Islet precursor cell (in vitro differentiated cells): Measurements from ENCODE around the gene CDA.
A peak's percentile ranks its signal among the peaks of the same experiment; 100 is the strongest.

Experiments used
- DNase-seq: peaks from one replicate; pipeline ENCODE4 v3.0.0-alpha.2; 2018

Gene CDA

DNA sequence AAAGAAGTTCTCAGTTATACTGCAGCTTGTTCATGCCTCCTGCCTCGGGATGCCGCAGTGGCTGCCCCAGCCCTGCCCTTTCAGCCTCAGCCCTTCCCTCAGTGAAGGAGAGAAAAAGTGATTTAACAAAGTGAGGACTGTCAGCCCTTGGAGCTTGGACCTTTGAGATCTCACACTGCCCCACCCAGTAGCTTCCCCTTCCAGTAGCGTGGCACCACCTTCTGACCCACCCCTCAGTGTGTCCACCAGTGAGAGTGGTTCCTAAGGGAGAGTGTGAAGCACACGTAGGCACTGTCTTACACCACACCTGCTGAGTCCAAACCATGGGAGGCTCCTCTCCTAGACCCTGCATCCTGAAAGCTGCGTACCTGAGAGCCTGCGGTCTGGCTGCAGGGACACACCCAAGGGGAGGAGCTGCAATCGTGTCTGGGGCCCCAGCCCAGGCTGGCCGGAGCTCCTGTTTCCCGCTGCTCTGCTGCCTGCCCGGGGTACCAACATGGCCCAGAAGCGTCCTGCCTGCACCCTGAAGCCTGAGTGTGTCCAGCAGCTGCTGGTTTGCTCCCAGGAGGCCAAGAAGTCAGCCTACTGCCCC lies at the start of gene CDA:
Gene CDA, plus strand, starts transcription at position 464 of the 592 bp plus-strand sequence. Its CDS starts 33 bp downstream, at position 497.
- DNase-seq: peak; percentile 71

GRCh38 chr1:20540281-20540680 lies 48.6 kb upstream of the CDA start:
- no peak for DNase-seq

DNA sequence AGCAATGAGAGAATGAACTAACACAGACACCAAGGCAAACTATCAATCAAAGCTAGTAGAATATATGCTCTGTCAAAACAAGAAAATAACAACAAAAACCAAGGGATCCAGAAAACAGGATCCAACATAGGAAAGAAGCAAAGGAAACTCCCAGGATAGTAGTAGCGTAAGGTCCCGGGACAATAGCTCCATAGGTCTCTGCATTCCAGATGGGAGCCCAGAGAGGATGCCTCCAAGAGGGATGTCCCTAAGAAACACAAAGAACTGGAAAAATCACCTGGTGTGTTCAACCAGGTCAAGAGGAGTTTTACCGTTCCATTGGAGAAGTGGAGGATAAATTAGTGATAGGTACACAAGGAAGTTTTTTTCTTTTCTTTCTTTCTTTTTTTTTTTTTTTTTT lies 42.3 kb upstream of the CDA start:
- DNase-seq: no peak

DNA sequence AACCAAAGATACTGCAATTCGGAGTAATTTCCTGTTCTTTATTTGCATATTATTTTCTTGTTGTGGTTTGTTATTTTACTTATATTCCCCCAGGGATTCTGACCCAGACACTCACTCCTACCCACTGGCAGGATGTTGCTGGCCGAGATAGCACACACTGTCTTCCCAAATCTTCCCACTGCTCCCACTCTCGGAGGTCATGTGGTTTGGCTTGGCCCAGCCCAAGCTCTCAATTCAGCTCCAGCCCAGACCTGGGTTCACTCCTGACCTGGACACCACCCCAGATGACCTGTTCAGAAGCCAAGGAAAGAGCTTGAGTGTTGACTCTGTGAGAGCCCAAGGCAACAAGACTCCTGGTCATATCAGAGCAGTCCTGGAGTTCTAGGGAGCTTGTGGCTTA lies 37.7 kb upstream of the CDA start:
- DNase-seq: no peak

GRCh38 chr1:20551945-20552727 lies 36.8 kb upstream of the CDA start, which contains the start of gene FAM43B:
Gene FAM43B (plus strand): TSS chr1:20552573. CDS start chr1:20552974, 401 bp downstream.
- DNase-seq: peak; percentile 85

DNA sequence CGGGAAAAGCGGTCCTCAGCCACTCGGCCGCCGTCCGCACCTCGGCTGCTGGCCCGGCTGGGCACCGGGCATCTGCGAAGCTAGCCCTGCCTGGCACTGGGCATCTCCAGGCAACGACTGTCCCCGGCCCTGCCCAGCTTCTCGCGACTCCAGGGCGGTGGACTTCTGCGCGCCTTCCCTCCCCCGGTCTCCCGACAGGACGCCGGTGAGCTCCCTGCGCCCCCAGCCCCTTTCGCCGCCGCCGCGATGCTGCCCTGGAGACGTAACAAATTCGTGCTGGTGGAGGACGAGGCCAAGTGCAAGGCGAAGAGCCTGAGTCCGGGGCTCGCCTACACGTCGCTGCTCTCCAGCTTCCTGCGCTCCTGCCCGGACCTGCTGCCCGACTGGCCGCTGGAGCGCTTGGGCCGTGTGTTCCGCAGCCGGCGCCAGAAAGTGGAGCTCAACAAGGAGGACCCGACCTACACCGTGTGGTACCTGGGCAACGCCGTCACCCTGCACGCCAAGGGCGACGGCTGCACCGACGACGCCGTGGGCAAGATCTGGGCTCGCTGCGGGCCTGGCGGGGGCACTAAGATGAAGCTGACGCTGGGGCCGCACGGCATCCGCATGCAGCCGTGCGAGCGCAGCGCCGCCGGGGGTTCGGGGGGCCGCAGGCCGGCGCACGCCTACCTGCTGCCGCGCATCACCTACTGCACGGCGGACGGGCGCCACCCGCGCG lies 36.0 kb upstream of the CDA start:
- no peak for DNase-seq

- no peak for DNase-seq
Measured at GRCh38 chr1:20555025-20555757, 33.7 kb upstream of the CDA start.

DNA sequence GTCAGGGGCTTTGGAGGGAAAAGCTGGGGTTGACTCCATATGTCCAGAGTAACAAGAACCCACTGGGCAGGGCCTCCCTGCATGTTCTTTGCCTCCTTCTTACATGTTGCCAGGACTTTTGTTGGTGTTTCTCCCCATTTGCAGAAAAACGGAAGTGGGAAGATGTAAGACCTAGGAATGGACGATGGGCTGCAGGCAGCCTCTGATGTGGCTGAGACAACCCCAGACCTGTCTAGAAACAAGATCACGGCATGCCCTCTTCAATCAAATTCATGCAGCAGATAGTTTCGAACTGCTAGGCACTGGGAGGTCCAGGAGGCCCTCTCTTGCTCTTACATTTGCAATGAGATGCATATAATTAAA lies 33.2 kb upstream of the CDA start:
- no peak for DNase-seq

GRCh38 chr1:20558191-20558590 lies 30.7 kb upstream of the CDA start:
- DNase-seq: no peak

- DNase-seq: no peak
Measured at GRCh38 chr1:20560966-20561365, 27.9 kb upstream of the CDA start.

DNA sequence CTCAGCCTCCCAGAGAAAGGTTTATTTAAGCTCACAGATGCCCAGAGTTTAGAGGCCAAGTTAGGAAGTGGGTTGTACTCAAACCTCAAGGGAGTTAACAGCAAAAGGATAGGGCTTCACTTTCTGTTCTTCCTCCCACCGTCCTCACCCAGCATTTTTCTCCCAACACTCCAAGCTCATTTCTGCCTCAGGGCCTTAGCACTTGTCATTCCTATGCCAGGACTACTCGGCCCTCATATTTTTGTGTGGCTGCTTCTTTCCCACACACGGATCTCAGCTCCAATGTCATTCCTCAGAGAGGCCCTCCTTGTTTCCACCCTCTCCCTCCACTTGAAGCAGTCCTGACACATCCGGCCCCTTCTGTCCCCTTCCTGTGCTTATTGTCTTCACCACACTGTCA lies 23.7 kb upstream of the CDA start:
- DNase-seq: no peak

- no peak for DNase-seq
Measured at GRCh38 chr1:20569523-20570098, 19.3 kb upstream of the CDA start.

DNA sequence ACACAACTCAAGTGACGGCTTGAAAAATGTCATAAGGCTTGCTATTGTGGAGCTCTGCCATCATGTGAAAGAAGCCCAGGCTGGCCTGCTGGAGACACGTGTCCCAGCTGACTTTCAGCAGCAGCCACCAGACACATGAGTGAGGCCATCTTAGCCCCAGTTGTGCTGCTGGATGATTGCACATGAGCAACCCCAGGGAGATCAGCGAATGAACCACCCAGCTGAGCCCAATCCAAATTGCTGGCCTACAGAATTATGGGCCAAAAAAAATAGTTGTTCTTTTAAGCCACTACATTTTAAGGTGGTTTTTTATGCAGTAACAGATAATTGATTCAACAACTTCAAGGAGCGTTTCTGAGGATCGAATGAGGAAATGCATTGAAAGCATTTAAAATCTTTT lies 17.5 kb upstream of the CDA start:
- DNase-seq: no peak

- DNase-seq: no peak
Measured at GRCh38 chr1:20573987-20574386, 14.9 kb upstream of the CDA start.

DNA sequence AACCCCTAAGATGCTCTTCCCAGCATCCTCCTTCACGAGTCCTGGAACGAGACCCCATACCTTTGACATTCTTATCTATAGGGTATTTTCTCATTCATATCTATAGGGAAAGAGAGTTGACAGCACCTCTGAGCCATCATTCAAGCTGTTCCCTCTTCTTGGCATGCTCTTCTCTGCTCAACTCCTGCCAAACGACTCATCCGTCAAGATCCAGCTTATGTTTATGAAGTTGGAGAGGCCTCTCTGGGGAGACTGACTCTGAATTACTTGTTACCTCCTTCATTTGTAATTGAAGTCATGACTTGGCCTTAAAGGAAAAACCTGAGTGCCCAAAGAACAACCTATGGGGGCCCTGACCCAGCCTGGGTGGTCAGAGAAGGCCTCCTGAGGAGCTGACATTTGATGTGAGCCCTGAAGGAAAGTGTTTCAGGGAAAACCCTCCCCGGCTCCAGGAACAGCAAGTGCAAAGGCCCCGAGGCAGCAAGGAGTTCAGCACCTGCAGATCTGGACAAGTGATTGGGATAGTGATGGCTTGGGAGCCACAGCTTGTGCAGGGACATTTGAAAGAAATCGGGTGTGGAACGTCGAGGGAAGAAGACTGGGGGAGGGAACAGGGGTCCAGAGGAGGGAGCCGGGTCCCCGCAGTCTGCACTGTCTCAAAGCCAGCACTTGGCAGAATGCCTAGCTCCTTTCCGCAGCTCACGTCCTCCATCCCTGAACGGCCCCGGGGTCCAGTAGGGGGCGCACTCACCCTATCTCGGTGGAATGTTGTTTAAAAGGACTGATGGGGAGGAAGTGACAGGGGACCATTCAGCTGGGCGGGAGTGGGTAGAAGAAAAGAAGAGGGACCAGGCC lies 14.0 kb upstream of the CDA start:
- peak; percentile 92 for DNase-seq

- no peak for DNase-seq
Measured at GRCh38 chr1:20575541-20576336, 13.2 kb upstream of the CDA start.

- no peak for DNase-seq
Measured at GRCh38 chr1:20578062-20578461, 10.8 kb upstream of the CDA start.

GRCh38 chr1:20578721-20579395 lies 10.0 kb upstream of the CDA start:
- no peak for DNase-seq

DNA sequence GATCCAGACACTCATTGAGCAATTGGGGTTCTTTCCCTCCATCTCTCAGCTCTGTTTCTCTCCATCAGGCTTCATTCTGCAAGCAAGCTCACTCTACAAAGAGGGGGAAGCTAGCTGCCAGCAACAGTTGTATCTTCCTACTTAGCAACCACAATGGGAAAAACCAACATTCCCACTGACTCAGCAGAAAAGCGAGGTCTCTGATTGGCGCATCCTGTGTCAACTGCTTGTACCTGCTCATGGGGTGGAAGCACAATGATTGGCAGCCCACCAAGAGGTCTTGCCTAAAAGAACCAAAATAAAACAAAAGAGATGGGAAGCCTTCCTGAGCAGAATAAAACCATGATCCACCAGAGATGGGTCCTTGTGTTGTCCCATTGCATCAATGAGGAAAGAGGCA lies 4.0 kb upstream of the CDA start:
- no peak for DNase-seq

- no peak for DNase-seq
Measured at GRCh38 chr1:20586953-20587660, 1.8 kb upstream of the CDA start.
